ENCODE measurements around the gene FOXN1. TPM values are rescaled to one million over a fixed set of nuclear protein-coding genes. Genes with fewer than 3 reads are reported as not detected.

FOXN1 gene
- total RNA-seq, 1 experiment from 2014 or later, result not detected

- no peak for DNase-seq (ENCODE audit: low read depth)
These were observed 27.2 kb upstream of the FOXN1 start for GRCh38 chr17:28478712-28479615.

- no peak for DNase-seq (ENCODE audit: low read depth)
These were observed 25.9 kb upstream of the FOXN1 start for GRCh38 chr17:28480278-28480677.

GRCh38 chr17:28480799-28481571, 25.2 kb upstream of the FOXN1 start:
- DNase-seq (ENCODE audit: low read depth), result no peak

GRCh38 chr17:28482551-28483199, 23.5 kb upstream of the FOXN1 start:
- DNase-seq (ENCODE audit: low read depth), result no peak

- no peak for DNase-seq (ENCODE audit: low read depth)
These were observed 21.9 kb upstream of the FOXN1 start for GRCh38 chr17:28484296-28484695.

GRCh38 chr17:28485049-28485448, 21.1 kb upstream of the FOXN1 start:
- no peak for DNase-seq (ENCODE audit: low read depth)

- DNase-seq (ENCODE audit: low read depth), result no peak
These were observed 18.1 kb upstream of the FOXN1 start for GRCh38 chr17:28487881-28488532.

GRCh38 chr17:28488533-28489276, 17.4 kb upstream of the FOXN1 start:
- no peak for DNase-seq (ENCODE audit: low read depth)

- no peak for DNase-seq (ENCODE audit: low read depth)
These were observed 14.9 kb upstream of the FOXN1 start for GRCh38 chr17:28491286-28491685.

- DNase-seq (ENCODE audit: low read depth), result no peak
These were observed 14.3 kb upstream of the FOXN1 start for GRCh38 chr17:28491860-28492259.

- no peak for DNase-seq (ENCODE audit: low read depth)
These were observed 13.5 kb upstream of the FOXN1 start for GRCh38 chr17:28492352-28493310.

GRCh38 chr17:28493460-28493859, 12.7 kb upstream of the FOXN1 start:
- DNase-seq (ENCODE audit: low read depth), result peak; percentile 46

- peak; percentile 38 for DNase-seq (ENCODE audit: low read depth)
These were observed 11.5 kb upstream of the FOXN1 start for GRCh38 chr17:28494445-28495188.

GRCh38 chr17:28495635-28496034, 10.5 kb upstream of the FOXN1 start:
- no peak for DNase-seq (ENCODE audit: low read depth)

- no peak for DNase-seq (ENCODE audit: low read depth)
These were observed 8.2 kb upstream of the FOXN1 start for GRCh38 chr17:28497931-28498330.

GRCh38 chr17:28498652-28499363, 7.3 kb upstream of the FOXN1 start:
- no peak for DNase-seq (ENCODE audit: low read depth)

GRCh38 chr17:28499364-28499664, 6.8 kb upstream of the FOXN1 start:
- no peak for DNase-seq (ENCODE audit: low read depth)

GRCh38 chr17:28499684-28500357, 6.3 kb upstream of the FOXN1 start:
- no peak for DNase-seq (ENCODE audit: low read depth)
